Upper lobe of left lung (tissue), 6 donors: ENCODE measurements around the gene CLUH. TPM values are rescaled to one million over a fixed set of nuclear protein-coding genes. Genes with fewer than 3 reads are reported as not detected.
"Not testable (repeated sequence)": the region's sequence is repeated elsewhere in the genome, so short reads cannot be mapped to it uniquely, and the experiment has no call there.

ENCODE experiments used
- ATAC-seq, 2 donors: fragments of 200-7000 bp; cut with Tn5 transposase; one replicate each; pipeline ENCODE4 v1.9.1; 2022; ENCODE audit warnings: mild to moderate bottlenecking in 2 of 2, moderate library complexity in 2 of 2; ENCODE audit not compliant: low FRiP score in 2 of 2
- DNase-seq, 2 donors: peaks; one replicate each; pipeline ENCODE4 v3.0.0-alpha.2; 2019 to 2020
- H3K27ac ChIP-seq, 4 donors: fragments of 200-600 bp; sonication (generic); one replicate each; pipeline ENCODE4 v1.5.1; 2016 to 2019
- H3K27me3 ChIP-seq, 4 donors: fragments of 200-600 bp; sonication (generic); one replicate each; pipeline ENCODE4 v1.5.1; 2017 to 2019
- H3K36me3 ChIP-seq, 4 donors: fragments of 200-600 bp; sonication (generic); one replicate each; pipeline ENCODE4 v1.5.1; 2016 to 2019
- H3K4me1 ChIP-seq, 4 donors: fragments of 200-600 bp; sonication (generic); one replicate each; pipeline ENCODE4 v1.5.1; 2018 to 2019
- H3K4me3 ChIP-seq, 4 donors: fragments of 200-600 bp; sonication (generic); one replicate each; pipeline ENCODE4 v1.5.1; 2017 to 2019; ENCODE audit warnings: mild to moderate bottlenecking in 2 of 4, moderate library complexity in 1 of 4
- H3K9me3 ChIP-seq, 4 donors: fragments of 200-600 bp; sonication (generic); one replicate each; pipeline ENCODE4 v1.5.1; 2018 to 2019
- CTCF ChIP-seq, 6 experiments: fragments of 450-650 bp in 4 of 6; fragments of 200-600 bp in 2 of 6; sonication (generic) in 2 of 6; IDR thresholded peaks; one replicate each; pipeline ENCODE4 v1.5.1; 2016 to 2019; ENCODE audit warnings: antibody characterized with exemption in 6 of 6
- EP300 ChIP-seq, 4 donors: sonication (generic); formaldehyde crosslinking; IDR thresholded peaks; one replicate each; pipeline ENCODE4 v1.5.1; 2017; ENCODE audit warnings: antibody characterized with exemption in 4 of 4, control low read depth in 2 of 4
- POLR2A ChIP-seq, 4 donors: fragments of 450-650 bp; IDR thresholded peaks; one replicate each; pipeline ENCODE4 v1.5.1; 2016 to 2017; ENCODE audit warnings: antibody characterized with exemption in 4 of 4, mild to moderate bottlenecking in 2 of 4
- POLR2AphosphoS5 ChIP-seq, 2 donors: sonication (generic); formaldehyde crosslinking; IDR thresholded peaks; one replicate each; pipeline ENCODE4 v1.5.1; 2017; ENCODE audit warnings: antibody characterized with exemption in 2 of 2
- WGBS, 2 donors: methylation state at CpG; one replicate each; pipeline ENCODE4 v1.1.5; 2017 to 2018; 5-methylcytosine and 5-hydroxymethylcytosine counted together
- total RNA-seq, 6 donors: library from RNA; depleted of rRNA in 4 of 6; stranded (reverse); fragments of >200 nt in 4 of 6; gene quantifications; one replicate each; pipeline versions ENCODE4 v1.1.0 to v1.2.1, GENCODE V29; 2016 to 2021
- donor health status: DM: no; HTN: no; CAD: no; lungs with moderate emphysema.
- donor health status: DM: no; HTN: yes; CAD: no; lungs with severe emphysema.

The CLUH gene
- total RNA-seq, 6 donors from 2014 or later = 47.9 to 137 (median 87.2) TPM

DNA sequence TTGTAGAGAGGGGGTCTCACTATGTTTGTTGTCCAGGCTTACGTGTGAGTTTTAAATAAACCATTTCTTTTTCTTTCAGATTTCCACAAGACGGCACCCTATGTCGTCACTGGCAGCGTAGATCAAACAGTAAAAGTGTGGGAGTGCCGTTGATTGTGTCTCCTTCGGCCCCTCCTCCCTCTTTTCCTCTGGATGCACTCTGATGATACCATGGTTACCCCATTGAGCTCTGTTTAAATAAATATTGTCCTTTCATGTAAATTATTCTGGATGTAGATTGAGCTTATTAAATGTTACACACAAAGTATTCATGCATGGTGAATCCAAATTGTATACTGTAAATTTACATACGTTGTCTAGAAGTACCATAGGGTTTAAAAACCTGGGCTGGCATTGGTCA is 29.9 kb downstream of the CLUH start:
- no peak overlapping the region for H3K27ac ChIP-seq
- H3K4me1 ChIP-seq = peaks cover 4 to 14% (median 8%) of the 10 kb centered on the region in 4 donors
- H3K9me3 ChIP-seq = no peaks in the 10 kb centered on the region
- TF ChIP-seq CTCF (IDR thresholded peaks at IDR 0.05) (no peak), POLR2AphosphoS5 (IDR thresholded peaks at IDR 0.05) (no peak), POLR2A (IDR thresholded peaks at IDR 0.05) (no peak), EP300 (IDR thresholded peaks at IDR 0.05) (no peak)
- WGBS, 2 donors = 89% methylated on average over 7 of the region's 7 CpGs
- ATAC-seq (no peak), DNase-seq (no peak)
- peaks cover 43 to 81% (median 54%) of the 10 kb centered on the region in 4 donors for H3K36me3 ChIP-seq
- H3K27me3 ChIP-seq = no peaks in the 10 kb centered on the region
- H3K4me3 ChIP-seq = no peak overlapping the region

GRCh38 chr17:2680961-2681360 is 30.6 kb downstream of the CLUH start:
- WGBS, 2 donors = 95 to 98% methylated on average over 2 of the region's 2 CpGs
- no peak overlapping the region for H3K4me3 ChIP-seq
- no peak overlapping the region for H3K27ac ChIP-seq
- no peaks in the 10 kb centered on the region for H3K27me3 ChIP-seq
- no peaks in the 10 kb centered on the region for H3K9me3 ChIP-seq
- H3K36me3 ChIP-seq = peaks cover 43 to 88% (median 59%) of the 10 kb centered on the region in 4 donors
- ATAC-seq (no peak), DNase-seq (no peak)
- peaks cover 3 to 9% (median 5%) of the 10 kb centered on the region in 4 donors for H3K4me1 ChIP-seq
- no peak for TF ChIP-seq POLR2AphosphoS5 (IDR thresholded peaks at IDR 0.05)
- TF ChIP-seq EP300 (IDR thresholded peaks at IDR 0.05) = no peak
- no peak for TF ChIP-seq POLR2A (IDR thresholded peaks at IDR 0.05)
- TF ChIP-seq CTCF (IDR thresholded peaks at IDR 0.05) = no peak

DNA sequence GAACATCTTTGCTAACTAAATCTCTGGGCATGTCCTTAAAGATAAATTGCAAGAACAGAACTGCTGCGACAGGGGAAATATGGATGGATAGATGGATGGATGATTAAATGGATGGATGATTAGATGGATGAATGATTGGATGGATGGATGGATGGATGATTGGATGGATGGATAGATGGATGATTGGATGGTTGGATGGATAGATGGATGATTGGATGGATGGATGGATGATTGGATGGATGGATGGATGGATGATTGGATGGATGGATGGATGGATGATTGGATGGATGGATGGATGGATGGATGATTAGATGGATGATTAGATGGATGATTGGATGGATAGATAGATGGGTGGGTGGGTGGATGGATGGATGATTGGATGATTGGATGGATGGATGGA is 32.3 kb downstream of the CLUH start:
- 93 to 100% methylated on average over 1 of the region's 1 CpG for WGBS, 2 donors
- H3K36me3 ChIP-seq = peaks cover 49 to 85% (median 65%) of the 10 kb centered on the region in 4 donors

DNA sequence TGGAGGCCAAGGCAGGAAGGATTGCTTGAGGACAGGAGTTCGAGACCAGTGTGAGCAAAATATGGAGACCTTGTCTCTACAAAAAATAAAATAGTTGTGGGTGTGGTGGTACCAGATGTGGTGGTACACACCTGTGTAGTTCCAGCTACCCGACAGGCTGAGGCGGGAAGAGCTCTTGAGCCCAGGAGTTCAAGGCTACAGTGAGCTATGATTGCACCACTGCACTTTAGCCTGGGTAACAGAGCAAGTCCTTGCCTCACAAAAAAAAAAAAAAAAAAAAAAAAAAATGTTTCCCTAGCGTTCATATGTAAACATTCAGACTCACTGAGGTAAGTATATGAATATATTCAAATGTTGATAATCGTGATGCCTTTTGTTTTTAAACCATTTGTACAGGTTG is 39.5 kb downstream of the CLUH start:
- Histone ChIP-seq H3K27me3 (no peaks in the 10 kb centered on the region), H3K27ac (no peak overlapping the region), H3K9me3 (no peaks in the 10 kb centered on the region), H3K36me3 (peaks cover 46 to 91% (median 73%) of the 10 kb centered on the region in 4 donors), H3K4me3 (no peak overlapping the region), H3K4me1 (no peaks in the 10 kb centered on the region)
- no peak for ATAC-seq
- WGBS, 2 donors = 88 to 89% methylated on average over 5 of the region's 5 CpGs
- TF ChIP-seq CTCF (IDR thresholded peaks at IDR 0.05) = no peak
- TF ChIP-seq POLR2AphosphoS5 (IDR thresholded peaks at IDR 0.05) = no peak
- no peak for TF ChIP-seq POLR2A (IDR thresholded peaks at IDR 0.05)
- no peak for TF ChIP-seq EP300 (IDR thresholded peaks at IDR 0.05)
- DNase-seq = no peak

More for the DNA sequence above, 32.3 kb downstream of the CLUH start:
- H3K27me3 ChIP-seq, H3K4me1 ChIP-seq, DNase-seq, H3K9me3 ChIP-seq, H3K27ac ChIP-seq, ATAC-seq, H3K4me3 ChIP-seq: not testable (repeated sequence)

DNA sequence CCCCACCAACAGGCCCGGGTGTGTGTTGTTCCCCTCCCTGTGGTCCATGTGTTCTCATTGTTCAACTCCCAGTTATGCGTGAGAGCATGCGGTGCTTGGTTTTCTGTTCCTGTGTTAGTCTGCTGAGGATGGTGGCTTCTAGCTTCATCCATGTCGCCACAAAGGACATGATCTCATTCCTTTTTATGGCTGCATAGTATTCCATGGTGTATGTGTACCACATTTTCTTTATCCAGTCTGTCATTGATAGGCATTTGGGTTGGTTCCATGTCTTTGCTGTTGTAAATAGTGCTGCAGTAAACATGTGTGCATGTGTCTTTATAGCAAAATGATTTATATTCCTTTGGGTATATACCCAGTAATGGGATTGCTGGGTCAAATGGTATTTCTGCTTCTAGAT is 51.2 kb downstream of the CLUH start:
- H3K27me3 ChIP-seq, DNase-seq, H3K9me3 ChIP-seq, H3K4me3 ChIP-seq, H3K27ac ChIP-seq, ATAC-seq: not testable (repeated sequence)
- WGBS, 2 donors = 100% methylated on average over 4 of the region's 4 CpGs
- Histone ChIP-seq H3K36me3 (peaks cover 0 to 14% (median 4%) of the 10 kb centered on the region in 4 donors), H3K4me1 (peaks cover 4 to 42% (median 10%) of the 10 kb centered on the region in 4 donors)

DNA sequence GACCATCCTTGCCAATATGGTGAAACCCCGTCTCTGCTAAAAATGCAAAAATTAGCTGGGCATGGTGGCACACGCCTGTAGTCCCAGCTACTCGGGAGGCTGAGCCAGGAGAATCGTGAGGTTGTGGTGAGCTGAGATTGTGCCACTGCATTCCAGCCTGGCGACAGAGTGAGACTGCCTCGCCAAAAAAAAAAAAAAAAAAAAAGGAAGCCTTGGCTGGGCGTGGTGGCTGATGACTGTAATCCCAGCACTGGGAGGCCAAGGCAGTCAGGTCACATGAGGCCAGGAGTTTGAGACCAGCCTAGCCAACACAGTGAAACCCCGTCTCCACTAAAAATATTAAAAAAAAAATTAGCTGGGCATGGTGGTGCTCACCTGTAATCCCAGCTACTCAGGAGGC is 52.2 kb downstream of the CLUH start:
- WGBS, 2 donors = 53 to 63% methylated on average over 8 of the region's 8 CpGs
- not testable (repeated sequence) for DNase-seq, H3K27me3 ChIP-seq, H3K9me3 ChIP-seq, H3K27ac ChIP-seq, H3K4me3 ChIP-seq
- Histone ChIP-seq H3K4me1 (peaks cover 4 to 42% (median 10%) of the 10 kb centered on the region in 4 donors), H3K36me3 (peaks cover 0 to 14% (median 4%) of the 10 kb centered on the region in 4 donors)
- peak; percentile 46 to 77 for ATAC-seq
